HL-60 (cell line): ENCODE results near the gene FRG2B.
"Not testable (repeated sequence)": the region's sequence is repeated elsewhere in the genome, so short reads cannot be mapped to it uniquely, and the experiment has no call there.

ENCODE experiments used
- CTCF ChIP-seq: IDR thresholded peaks from one replicate; pipeline ENCODE4 v1.5.1; 2011; ENCODE audit warnings: low read length, control low read depth, inconsistent platforms; ENCODE audit not compliant: insufficient read depth
- POLR2AphosphoS5 ChIP-seq: IDR thresholded peaks from 2 replicates; pipeline ENCODE4 v1.6.1; 2012; ENCODE audit warnings: low read depth

- not testable (repeated sequence) for TF ChIP-seq CTCF, POLR2AphosphoS5
These were observed 10.7 kb upstream of the FRG2B start for GRCh38 chr10:133637202-133637845.
